Measurements from ENCODE around the gene ICAM1. TPM values are rescaled to one million over a fixed set of nuclear protein-coding genes. Genes with fewer than 3 reads are reported as not detected.
A peak's percentile ranks its signal among the peaks of the same experiment; 100 is the strongest.

The ICAM1 gene
- total RNA-seq, 1 experiment from 2014 or later: 136 TPM

- Histone ChIP-seq H3K27ac (ENCODE audit: low read length) (peak overlapping the region; percentile 75), H3K27me3 (ENCODE audit: control insufficient read depth, insufficient read depth, low read length) (no peaks in the 10 kb centered on the region), H3K4me1 (ENCODE audit: control insufficient read depth, insufficient read depth, low read length) (peaks cover 14% of the 10 kb centered on the region; the same call in 1 of the 2 replicates), H3K4me3 (ENCODE audit: low read depth in 2 of 2, low read length in 2 of 2) (peak overlapping the region; percentile 53 to 79), H3K9me3 (ENCODE audit: control insufficient read depth, insufficient read depth, low read depth, low read length) (no peaks in the 10 kb centered on the region), H3K36me3 (ENCODE audit: control insufficient read depth, insufficient read depth, low read length) (no peaks in the 10 kb centered on the region)
- TF ChIP-seq CTCF (IDR thresholded peaks at IDR 0.05): no peak
- TF ChIP-seq POLR2AphosphoS5 (IDR thresholded peaks at IDR 0.05; ENCODE audit: low read depth, low read length): peak; percentile 41; the same call in 1 of the 2 replicates
- ChIA-PET CTCF (interaction anchor here (0.7 to 1.3 kb wide), 4 partner anchors 20 to 99 kb away, joined by 4 to 6 read pairs (median 4); no protein-coding TSS in a partner anchor), POLR2A (interaction anchor here (0.5 to 2.6 kb wide), 4 partner anchors 18 to 108 kb away, joined by 3 to 12 read pairs (median 8); partner anchors contain the start of gene ICAM1)
- no TSS peak for BruUV-seq (replicated peaks)
- no peak for DNase-seq (ENCODE audit: low read depth, low spot score)
- peak; percentile 48 for ATAC-seq
- in situ Hi-C loops (cut with HindIII; ENCODE audit: low pct_unique_long_range_greater_than_20kb, low sequenced_read_pairs) (no loop called here), intact Hi-C loops (cut with micrococcal nuclease; ENCODE audit: unreplicated experiment) (no loop called here)
Measured at GRCh38 chr19:10289167-10289835, 18.4 kb downstream of the ICAM1 start.

- Histone ChIP-seq H3K9me3 (ENCODE audit: control insufficient read depth, insufficient read depth, low read depth, low read length) (no peaks in the 10 kb centered on the region), H3K36me3 (ENCODE audit: control insufficient read depth, insufficient read depth, low read length) (no peaks in the 10 kb centered on the region), H3K27me3 (ENCODE audit: control insufficient read depth, insufficient read depth, low read length) (no peaks in the 10 kb centered on the region), H3K27ac (ENCODE audit: low read length) (peak within 1 kb of the TSS; percentile 79), H3K4me1 (ENCODE audit: control insufficient read depth, insufficient read depth, low read length) (peaks cover 14% of the 10 kb centered on the region; the same call in 1 of the 2 replicates), H3K4me3 (ENCODE audit: low read depth in 2 of 2, low read length in 2 of 2) (peak within 1 kb of the TSS; percentile 53 to 79)
- intact Hi-C loops (cut with micrococcal nuclease; ENCODE audit: unreplicated experiment): no loop called here
- POLR2A ChIA-PET: interaction anchor here (0.5 to 2.6 kb wide), 4 partner anchors 19 to 108 kb away, joined by 3 to 12 read pairs (median 8); partner anchors contain the start of gene ICAM1
- ATAC-seq: peak; percentile 28
- CTCF ChIA-PET: interaction anchor here (0.7 to 0.9 kb wide), 3 partner anchors 20 to 98 kb away, joined by 4 to 6 read pairs (median 5); no protein-coding TSS in a partner anchor
- DNase-seq (ENCODE audit: low read depth, low spot score): no peak
- BruUV-seq (replicated peaks): no TSS peak
- in situ Hi-C loops (cut with HindIII; ENCODE audit: low pct_unique_long_range_greater_than_20kb, low sequenced_read_pairs): no loop called here
- no peak for TF ChIP-seq POLR2AphosphoS5 (IDR thresholded peaks at IDR 0.05; ENCODE audit: low read depth, low read length)
- no peak for TF ChIP-seq REST (IDR thresholded peaks at IDR 0.05; ENCODE audit: insufficient read depth in 1 of 2, low read depth in 2 of 2, low read length in 1 of 2)
- TF ChIP-seq SIN3A (IDR thresholded peaks at IDR 0.05; ENCODE audit: borderline replicate concordance, insufficient read depth, low read depth, low read length): no peak
- no peak for TF ChIP-seq TCF7L2 (IDR thresholded peaks at IDR 0.05; ENCODE audit: low read depth, low read length)
- TF ChIP-seq CTCF (IDR thresholded peaks at IDR 0.05): no peak
Measured at GRCh38 chr19:10289836-10290356, 19.0 kb downstream of the ICAM1 start, which contains the start of gene ICAM5. Gene ICAM5 (plus strand): TSS chr19:10289952. CDS start chr19:10290044, 92 bp downstream.

Measured in Panc1 (cell line).